Measurements from ENCODE around the gene AGPAT4. TPM values are rescaled to one million over a fixed set of nuclear protein-coding genes. Genes with fewer than 3 reads are reported as not detected.

AGPAT4 gene
- total and polyA plus RNA-seq, 2 experiments from 2014 or later: 3.0 to 3.9 TPM

DNA sequence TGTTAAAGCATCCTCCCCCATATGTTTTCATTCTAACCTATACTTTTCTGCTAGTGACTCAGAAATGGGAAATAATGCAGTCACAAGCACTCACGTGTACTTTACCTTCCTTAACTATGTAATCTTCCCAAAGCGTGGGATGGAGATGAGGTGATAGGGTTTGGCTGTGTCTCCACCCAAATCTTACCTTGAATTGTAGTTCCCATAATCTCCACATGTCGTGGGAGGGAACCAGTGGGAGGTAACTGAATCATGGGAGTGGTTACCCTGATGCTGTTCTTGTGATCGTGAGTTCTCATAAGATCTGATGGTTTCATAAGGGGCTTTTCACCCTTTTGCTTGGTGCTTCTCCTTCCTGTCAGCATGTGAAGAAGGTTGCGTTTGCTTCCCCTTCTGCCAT, 35.4 kb downstream of the AGPAT4 start:
- no peaks in the 10 kb centered on the region for H4K20me1 ChIP-seq (ENCODE audit: insufficient read depth)
- no peaks in the 10 kb centered on the region for H3K27me3 ChIP-seq (replicated peaks; ENCODE audit: insufficient read depth)
- H3F3A ChIP-seq (ENCODE audit: insufficient read depth): peaks cover 14% of the 10 kb centered on the region
- peaks cover 53% of the 10 kb centered on the region for H3K79me2 ChIP-seq (ENCODE audit: insufficient read depth)
- no peak overlapping the region for H3K4me3 ChIP-seq
- no peak for TF ChIP-seq EZH2 (IDR thresholded peaks at IDR 0.05; ENCODE audit: insufficient read depth, poor library complexity, severe bottlenecking)
- TF ChIP-seq EZH2phosphoT487 (IDR thresholded peaks at IDR 0.05; ENCODE audit: insufficient read depth, low read depth): no peak
- H3K9me2 ChIP-seq (ENCODE audit: insufficient read depth): no peaks in the 10 kb centered on the region
- no peaks in the 10 kb centered on the region for H3K9me3 ChIP-seq (ENCODE audit: low read depth)
- peaks cover 19% of the 10 kb centered on the region for H3K4me1 ChIP-seq (ENCODE audit: insufficient read depth)
- in situ Hi-C loops (cut with MboI): no loop called here
- no peak overlapping the region for H3K9ac ChIP-seq
- H3K4me2 ChIP-seq (ENCODE audit: unreplicated experiment): no peak overlapping the region
- H3K27ac ChIP-seq: no peak overlapping the region
- no peak overlapping the region for H2AFZ ChIP-seq
- WGBS, 2 experiments (ENCODE audit: low coverage in 1 of 2, low lambda C conversion rate in 2 of 2, missing lambda C conversion rate in 2 of 2): 95% methylated on average over 5 of the region's 5 CpGs
- no peaks in the 10 kb centered on the region for H3K36me3 ChIP-seq (ENCODE audit: low read depth)
- DNase-seq: no peak

DNA sequence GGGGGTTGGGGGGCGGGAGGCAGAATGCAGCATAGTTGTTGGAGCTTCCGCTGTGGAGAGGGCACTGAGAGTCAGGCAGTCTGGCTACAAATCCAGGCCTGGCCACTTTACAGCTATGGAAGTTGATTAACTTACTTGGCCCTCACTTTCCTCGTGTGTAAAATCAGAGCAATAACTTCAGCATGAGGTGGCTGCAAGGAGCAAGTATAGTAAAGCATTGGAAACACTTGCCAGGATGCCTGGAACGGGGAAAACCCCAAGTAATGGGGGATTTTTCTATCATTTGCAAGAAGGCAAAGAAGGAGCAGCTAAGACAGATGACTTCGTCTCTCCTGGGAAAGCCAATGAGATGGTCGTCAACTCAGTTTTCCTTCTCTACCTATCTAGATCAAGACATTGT, 35.8 kb downstream of the AGPAT4 start:
- H3K9me3 ChIP-seq (ENCODE audit: low read depth): no peaks in the 10 kb centered on the region

DNA sequence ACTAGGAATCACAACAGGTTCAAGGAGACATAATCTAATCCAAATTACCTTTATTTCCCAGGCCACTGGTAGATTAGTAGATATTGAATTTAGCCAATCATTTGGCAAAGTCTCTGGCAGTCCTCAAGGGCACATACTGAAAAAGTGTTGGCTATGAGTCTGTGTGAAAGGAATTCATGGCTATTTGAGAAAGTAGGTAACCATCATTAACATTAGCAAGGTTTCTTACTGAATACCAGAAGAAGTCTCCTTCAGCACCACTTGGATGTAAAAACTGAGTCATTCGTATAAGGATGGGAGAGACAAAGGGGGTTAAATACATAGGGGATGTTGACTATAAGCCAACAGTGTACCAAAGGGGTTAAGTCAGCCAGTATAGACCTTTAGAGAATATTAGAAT, 36.7 kb downstream of the AGPAT4 start:
- no peaks in the 10 kb centered on the region for H3K9me3 ChIP-seq (ENCODE audit: low read depth)
- no peaks in the 10 kb centered on the region for H3K36me3 ChIP-seq (ENCODE audit: low read depth)
- H3K4me1 ChIP-seq (ENCODE audit: insufficient read depth): peaks cover 12% of the 10 kb centered on the region
- no peaks in the 10 kb centered on the region for H4K20me1 ChIP-seq (ENCODE audit: insufficient read depth)
- peaks cover 53% of the 10 kb centered on the region for H3K79me2 ChIP-seq (ENCODE audit: insufficient read depth)
- H3K27ac ChIP-seq: no peak overlapping the region
- H3K4me2 ChIP-seq (ENCODE audit: unreplicated experiment): no peak overlapping the region
- H3F3A ChIP-seq (ENCODE audit: insufficient read depth): peaks cover 14% of the 10 kb centered on the region
- no peak for DNase-seq
- H3K27me3 ChIP-seq (replicated peaks; ENCODE audit: insufficient read depth): no peaks in the 10 kb centered on the region
- H2AFZ ChIP-seq: no peak overlapping the region
- in situ Hi-C loops (cut with MboI): no loop called here
- TF ChIP-seq EZH2 (IDR thresholded peaks at IDR 0.05; ENCODE audit: insufficient read depth, poor library complexity, severe bottlenecking) (no peak), EZH2phosphoT487 (IDR thresholded peaks at IDR 0.05; ENCODE audit: insufficient read depth, low read depth) (no peak)
- no peak overlapping the region for H3K4me3 ChIP-seq
- H3K9ac ChIP-seq: no peak overlapping the region
- WGBS, 2 experiments (ENCODE audit: low coverage in 1 of 2, low lambda C conversion rate in 2 of 2, missing lambda C conversion rate in 2 of 2): 94 to 100% methylated on average over 1 of the region's 1 CpG
- H3K9me2 ChIP-seq (ENCODE audit: insufficient read depth): no peaks in the 10 kb centered on the region

More for the DNA sequence above, 35.8 kb downstream of the AGPAT4 start:
- TF ChIP-seq EZH2 (IDR thresholded peaks at IDR 0.05; ENCODE audit: insufficient read depth, poor library complexity, severe bottlenecking) (no peak), EZH2phosphoT487 (IDR thresholded peaks at IDR 0.05; ENCODE audit: insufficient read depth, low read depth) (no peak)
- in situ Hi-C loops (cut with MboI): no loop called here
- Histone ChIP-seq H3K9me2 (ENCODE audit: insufficient read depth) (no peaks in the 10 kb centered on the region), H3K79me2 (ENCODE audit: insufficient read depth) (peaks cover 53% of the 10 kb centered on the region), H3K9ac (no peak overlapping the region), H3K27me3 (replicated peaks; ENCODE audit: insufficient read depth) (no peaks in the 10 kb centered on the region), H3K27ac (no peak overlapping the region), H3K4me1 (ENCODE audit: insufficient read depth) (peaks cover 17% of the 10 kb centered on the region), H3K4me2 (ENCODE audit: unreplicated experiment) (no peak overlapping the region), H3K36me3 (ENCODE audit: low read depth) (no peaks in the 10 kb centered on the region), H4K20me1 (ENCODE audit: insufficient read depth) (no peaks in the 10 kb centered on the region), H3F3A (ENCODE audit: insufficient read depth) (peaks cover 14% of the 10 kb centered on the region), H2AFZ (no peak overlapping the region), H3K4me3 (no peak overlapping the region)
- DNase-seq: peak; percentile 47
- 62 to 72% methylated on average over 5 to 6 of the region's 6 CpGs for WGBS, 2 experiments (ENCODE audit: low coverage in 1 of 2, low lambda C conversion rate in 2 of 2, missing lambda C conversion rate in 2 of 2)

DNA sequence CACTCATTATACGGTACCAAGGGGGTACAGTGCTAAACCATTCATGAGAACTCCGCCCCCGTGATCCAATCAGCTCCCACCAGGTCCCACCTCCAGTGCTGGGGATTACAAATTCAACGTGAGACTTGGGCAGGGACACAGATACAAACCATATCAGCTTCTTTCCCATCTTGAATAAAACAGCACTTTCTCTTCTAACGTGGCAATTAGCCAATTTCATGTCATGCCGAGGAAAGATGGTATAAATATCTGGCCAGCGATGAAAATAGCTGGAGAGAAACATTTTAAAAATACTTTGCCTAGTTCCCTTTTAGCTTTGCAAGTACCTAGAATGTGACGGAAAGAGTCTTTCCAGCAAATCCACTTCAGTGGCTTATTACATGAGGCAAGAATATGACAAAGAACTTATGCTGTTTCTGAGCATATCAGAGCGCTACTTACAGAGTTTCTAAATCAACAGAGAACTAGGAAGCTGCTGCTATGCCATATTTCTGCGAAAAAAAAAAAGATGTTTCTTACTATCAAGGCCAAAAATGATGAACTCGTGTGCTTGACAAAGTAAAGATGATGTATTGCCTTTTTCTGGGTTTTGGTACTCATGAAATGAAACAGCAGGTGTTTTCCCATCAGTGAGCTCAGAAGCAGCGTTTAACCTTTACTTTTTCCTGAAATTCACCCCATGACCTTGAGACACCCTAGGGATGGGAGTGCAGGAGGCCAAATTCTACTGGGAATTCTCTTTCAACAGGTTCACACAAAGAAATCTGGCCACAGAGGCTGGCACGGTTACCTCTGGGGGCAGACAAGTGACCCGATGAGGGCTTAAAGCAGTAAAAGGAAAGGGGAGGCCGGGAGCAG, 37.9 kb downstream of the AGPAT4 start:
- peaks cover 53% of the 10 kb centered on the region for H3K79me2 ChIP-seq (ENCODE audit: insufficient read depth)
- TF ChIP-seq EZH2 (IDR thresholded peaks at IDR 0.05; ENCODE audit: insufficient read depth, poor library complexity, severe bottlenecking) (no peak), EZH2phosphoT487 (IDR thresholded peaks at IDR 0.05; ENCODE audit: insufficient read depth, low read depth) (no peak)
- H3F3A ChIP-seq (ENCODE audit: insufficient read depth): peaks cover 14% of the 10 kb centered on the region; the same call in 1 of the 2 replicates
- no peaks in the 10 kb centered on the region for H4K20me1 ChIP-seq (ENCODE audit: insufficient read depth)
- no peak overlapping the region for H2AFZ ChIP-seq
- DNase-seq: no peak
- 87 to 89% methylated on average over 15 of the region's 15 CpGs for WGBS, 2 experiments (ENCODE audit: low coverage in 1 of 2, low lambda C conversion rate in 2 of 2, missing lambda C conversion rate in 2 of 2)
- H3K4me2 ChIP-seq (ENCODE audit: unreplicated experiment): no peak overlapping the region
- no peaks in the 10 kb centered on the region for H3K9me2 ChIP-seq (ENCODE audit: insufficient read depth)
- H3K9ac ChIP-seq: no peak overlapping the region
- in situ Hi-C loops (cut with MboI): no loop called here
- no peaks in the 10 kb centered on the region for H3K9me3 ChIP-seq (ENCODE audit: low read depth)
- no peak overlapping the region for H3K4me3 ChIP-seq
- peaks cover 12% of the 10 kb centered on the region for H3K4me1 ChIP-seq (ENCODE audit: insufficient read depth)
- peaks cover 5% of the 10 kb centered on the region; the same call in 1 of the 2 replicates for H3K36me3 ChIP-seq (ENCODE audit: low read depth)
- no peaks in the 10 kb centered on the region for H3K27me3 ChIP-seq (replicated peaks; ENCODE audit: insufficient read depth)
- no peak overlapping the region for H3K27ac ChIP-seq

All from GM23248 (cell line).